GM12878 (cell line): ENCODE results near the gene SEBOX.

Experiments
- BMI1 ChIP-seq: fragments of 450-650 bp; IDR thresholded peaks from 2 replicates; pipeline ENCODE4 v1.6.1; 2016; ENCODE audit warnings: mild to moderate bottlenecking, moderate library complexity, borderline replicate concordance
- CBX3 ChIP-seq: fragments of 200-600 bp; sonication (generic); IDR thresholded peaks from 2 replicates; pipeline ENCODE4 v1.6.1; 2016; ENCODE audit warnings: low read depth, borderline replicate concordance
- CTCF ChIP-seq, 3 experiments: IDR thresholded peaks in 2 of 3; conservative IDR thresholded peaks in 1 of 3; 2 replicates each; pipeline ENCODE4 v1.5.1; 2011; ENCODE audit warnings: low read depth in 3 of 3, low read length in 3 of 3, mild to moderate bottlenecking in 3 of 3, control low read depth in 2 of 3, moderate library complexity in 2 of 3, inconsistent platforms in 1 of 3, mixed read lengths in 1 of 3; ENCODE audit not compliant: control insufficient read depth in 2 of 3, insufficient read depth in 1 of 3; ENCODE audit errors: extremely low read depth in 1 of 3
- DPF2 ChIP-seq: fragments of 450-650 bp; IDR thresholded peaks from 2 replicates; pipeline ENCODE4 v1.6.1; 2017; ENCODE audit warnings: mild to moderate bottlenecking
- ETV6 ChIP-seq, 2 experiments: fragments of 450-650 bp in 1 of 2; IDR thresholded peaks in 1 of 2; conservative IDR thresholded peaks in 1 of 2; 2 replicates each; pipeline ENCODE4 v1.6.1; 2014; ENCODE audit warnings: antibody characterized with exemption in 1 of 2, borderline replicate concordance in 1 of 2, low read depth in 1 of 2, mild to moderate bottlenecking in 1 of 2, moderate library complexity in 1 of 2
- PBX3 ChIP-seq: IDR thresholded peaks from 2 replicates; pipeline ENCODE4 v1.6.1; 2011; ENCODE audit warnings: mild to moderate bottlenecking, low read depth, low read length, moderate library complexity; ENCODE audit not compliant: insufficient replicate concordance
- SIX5 ChIP-seq: IDR thresholded peaks from 2 replicates; pipeline ENCODE4 v1.6.1; 2011; ENCODE audit warnings: mild to moderate bottlenecking, low read depth, low read length, moderate library complexity; ENCODE audit not compliant: severe bottlenecking
- SRF ChIP-seq, 2 experiments: IDR thresholded peaks; 2 replicates each; pipeline ENCODE4 v1.6.1; 2011; ENCODE audit warnings: low read depth in 2 of 2, low read length in 2 of 2, mild to moderate bottlenecking in 1 of 2, moderate library complexity in 1 of 2
- TAF1 ChIP-seq: IDR thresholded peaks from 2 replicates; pipeline ENCODE4 v1.6.1; 2011; ENCODE audit warnings: mild to moderate bottlenecking, low read depth, low read length, borderline replicate concordance

- TF ChIP-seq SRF (IDR thresholded peaks at IDR 0.05; ENCODE audit: low read depth in 2 of 2, low read length in 2 of 2) (no peak), CBX3 (no peak), BMI1 (no peak), DPF2 (no peak), SIX5 (no peak), ETV6 (conservative IDR thresholded peaks at IDR 0.05 in 1 of 2, IDR thresholded peaks at IDR 0.05 in 1 of 2; ENCODE audit: borderline replicate concordance in 1 of 2, low read depth in 1 of 2) (no peak), PBX3 (no peak), CTCF (IDR thresholded peaks at IDR 0.05 in 2 of 3, conservative IDR thresholded peaks at IDR 0.05 in 1 of 3; ENCODE audit: control insufficient read depth in 2 of 3, extremely low read depth in 1 of 3, insufficient read depth in 1 of 3, low read depth in 3 of 3, low read length in 3 of 3) (no peak), TAF1 (no peak)
Observed at GRCh38 chr17:28343491-28343932, 21.5 kb downstream of the SEBOX start.
